ENCODE data around the gene PLEKHH1.
"Not testable (repeated sequence)": the region's sequence is repeated elsewhere in the genome, so short reads cannot be mapped to it uniquely, and the experiment has no call there.

Gene PLEKHH1

DNA sequence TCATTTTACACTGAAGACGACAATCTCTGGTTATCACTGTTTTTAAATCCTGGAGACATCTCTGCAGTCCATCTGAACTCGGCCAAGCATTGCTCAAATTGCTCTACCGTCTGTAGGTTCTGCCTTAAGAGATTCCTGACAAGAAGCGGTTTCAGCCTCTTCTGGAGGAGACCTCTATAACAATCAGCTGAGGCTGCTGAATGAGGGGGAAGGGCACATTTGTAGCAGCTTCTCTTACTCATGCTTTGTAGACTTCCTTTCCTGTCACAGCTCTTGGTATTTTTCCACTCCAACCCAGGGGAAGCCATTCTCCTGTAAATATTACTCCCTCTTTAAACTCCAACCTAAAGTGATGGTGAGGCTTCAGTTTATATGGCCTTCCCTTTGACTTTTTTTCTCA, 89.6 kb downstream of the PLEKHH1 start:
- peak overlapping the region; percentile 70 for H3K27ac Mint-ChIP-seq
- peaks cover 40% of the 10 kb centered on the region for H3K4me1 Mint-ChIP-seq
- peak overlapping the region; percentile 23 for H3K4me3 Mint-ChIP-seq
- DNase-seq: peak; percentile 10
- TF ChIP-seq, protein P1, sequence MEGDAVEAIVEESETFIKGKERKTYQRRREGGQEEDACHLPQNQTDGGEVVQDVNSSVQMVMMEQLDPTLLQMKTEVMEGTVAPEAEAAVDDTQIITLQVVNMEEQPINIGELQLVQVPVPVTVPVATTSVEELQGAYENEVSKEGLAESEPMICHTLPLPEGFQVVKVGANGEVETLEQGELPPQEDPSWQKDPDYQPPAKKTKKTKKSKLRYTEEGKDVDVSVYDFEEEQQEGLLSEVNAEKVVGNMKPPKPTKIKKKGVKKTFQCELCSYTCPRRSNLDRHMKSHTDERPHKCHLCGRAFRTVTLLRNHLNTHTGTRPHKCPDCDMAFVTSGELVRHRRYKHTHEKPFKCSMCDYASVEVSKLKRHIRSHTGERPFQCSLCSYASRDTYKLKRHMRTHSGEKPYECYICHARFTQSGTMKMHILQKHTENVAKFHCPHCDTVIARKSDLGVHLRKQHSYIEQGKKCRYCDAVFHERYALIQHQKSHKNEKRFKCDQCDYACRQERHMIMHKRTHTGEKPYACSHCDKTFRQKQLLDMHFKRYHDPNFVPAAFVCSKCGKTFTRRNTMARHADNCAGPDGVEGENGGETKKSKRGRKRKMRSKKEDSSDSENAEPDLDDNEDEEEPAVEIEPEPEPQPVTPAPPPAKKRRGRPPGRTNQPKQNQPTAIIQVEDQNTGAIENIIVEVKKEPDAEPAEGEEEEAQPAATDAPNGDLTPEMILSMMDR (IDR thresholded peaks at IDR 0.05): no peak
- peaks cover 7% of the 10 kb centered on the region for H3K9me3 Mint-ChIP-seq
- H3K36me3 Mint-ChIP-seq (ENCODE audit: low read depth): peaks cover 23% of the 10 kb centered on the region
- peaks cover 6% of the 10 kb centered on the region for H3K27me3 Mint-ChIP-seq (ENCODE audit: low read depth, poor library complexity)

DNA sequence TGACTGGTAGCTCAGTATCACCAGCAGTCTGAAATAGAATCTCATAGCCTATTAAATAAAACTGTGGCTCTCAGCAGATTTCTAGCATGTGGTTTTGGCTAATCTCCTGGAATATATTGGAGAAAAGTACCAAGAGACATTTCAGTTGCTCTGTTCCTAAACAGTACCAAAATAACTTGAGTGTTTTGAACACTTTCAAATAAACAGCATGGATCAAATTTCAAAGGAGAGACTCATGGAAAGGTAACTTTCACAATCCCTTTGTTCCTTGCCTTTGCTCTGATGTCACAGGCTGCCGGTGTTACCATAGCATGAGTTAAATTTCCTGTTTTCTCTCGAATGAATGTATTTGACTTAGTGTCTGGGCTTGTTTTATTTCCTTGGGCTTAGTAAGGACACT, 90.0 kb downstream of the PLEKHH1 start:
- TF ChIP-seq, protein P1 (IDR thresholded peaks at IDR 0.05): no peak
- H3K27me3 Mint-ChIP-seq (ENCODE audit: low read depth, poor library complexity): peaks cover 6% of the 10 kb centered on the region
- H3K4me1 Mint-ChIP-seq: peaks cover 40% of the 10 kb centered on the region
- peak overlapping the region; percentile 23 for H3K4me3 Mint-ChIP-seq
- H3K36me3 Mint-ChIP-seq (ENCODE audit: low read depth): peaks cover 23% of the 10 kb centered on the region
- peaks cover 7% of the 10 kb centered on the region for H3K9me3 Mint-ChIP-seq
- peak overlapping the region; percentile 70 for H3K27ac Mint-ChIP-seq
- DNase-seq: no peak

DNA sequence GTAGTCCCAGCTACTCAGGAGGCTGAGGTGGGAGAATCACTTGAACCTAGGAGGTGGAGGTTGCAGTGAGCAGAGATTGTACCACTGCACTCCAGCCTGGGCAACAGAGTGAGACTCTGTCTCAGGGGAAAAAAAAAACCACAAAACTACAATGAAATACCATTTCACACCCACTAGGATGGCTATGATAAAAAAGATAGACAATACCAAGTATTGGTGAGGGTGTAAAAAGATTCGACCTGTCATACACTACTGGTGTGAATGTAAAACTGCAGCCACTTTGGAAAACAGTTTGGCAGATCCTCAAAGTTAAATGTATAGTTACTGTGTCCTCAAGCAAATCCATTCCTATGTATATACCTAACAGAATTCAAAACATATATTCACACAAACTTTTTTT, 93.0 kb downstream of the PLEKHH1 start:
- H3K27me3 Mint-ChIP-seq (ENCODE audit: low read depth, poor library complexity); H3K4me3 Mint-ChIP-seq; H3K27ac Mint-ChIP-seq; H3K9me3 Mint-ChIP-seq; DNase-seq: not testable (repeated sequence)
- Mint-ChIP-seq H3K4me1 (peaks cover 22% of the 10 kb centered on the region), H3K36me3 (ENCODE audit: low read depth) (peaks cover 32% of the 10 kb centered on the region)

DNA sequence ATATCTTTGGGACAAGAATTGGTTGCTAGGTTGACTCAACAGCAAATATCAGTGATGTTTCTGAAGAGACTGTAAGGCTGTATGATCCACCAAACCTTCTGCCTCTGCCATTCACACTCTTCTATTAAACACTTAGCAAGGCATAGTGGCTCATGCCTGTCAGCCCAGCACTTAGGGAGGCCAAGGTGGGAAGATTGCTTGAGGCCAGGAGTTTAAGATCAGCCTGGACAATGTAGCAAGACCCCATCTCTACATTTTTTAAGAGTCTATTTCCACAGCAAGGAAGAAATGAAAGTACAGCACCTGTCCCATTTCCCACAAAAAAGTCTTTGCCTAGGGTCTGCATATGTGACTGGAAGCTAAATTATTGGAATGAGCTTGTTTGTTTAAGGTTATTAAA, 94.4 kb downstream of the PLEKHH1 start:
- Mint-ChIP-seq H3K9me3 (peaks cover 7% of the 10 kb centered on the region), H3K36me3 (ENCODE audit: low read depth) (peaks cover 41% of the 10 kb centered on the region), H3K4me3 (no peak overlapping the region), H3K27me3 (ENCODE audit: low read depth, poor library complexity) (peaks cover 2% of the 10 kb centered on the region), H3K4me1 (peaks cover 15% of the 10 kb centered on the region), H3K27ac (no peak overlapping the region)
- no peak for DNase-seq
- TF ChIP-seq, protein P1 (IDR thresholded peaks at IDR 0.05): no peak

DNA sequence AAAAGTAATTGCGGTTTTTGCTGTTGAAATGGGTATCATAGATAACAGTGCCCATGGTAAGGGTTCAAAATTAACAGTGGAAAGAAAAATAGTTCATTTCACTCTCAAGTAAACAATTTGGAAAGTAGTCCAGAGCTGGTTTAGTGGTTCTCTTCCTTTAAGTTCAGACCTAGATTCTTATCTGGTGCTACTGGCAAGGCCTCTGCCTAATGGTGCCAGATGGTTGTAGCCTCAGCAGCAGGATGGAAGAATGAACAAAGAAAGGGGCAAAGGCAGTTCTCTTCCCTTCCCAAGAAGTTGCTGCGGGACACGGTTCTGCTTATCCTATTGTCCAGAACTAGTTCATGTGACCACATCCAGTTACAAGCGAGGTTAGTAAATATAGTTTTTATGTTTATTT, 97.1 kb downstream of the PLEKHH1 start:
- H3K9me3 Mint-ChIP-seq: no peaks in the 10 kb centered on the region
- TF ChIP-seq, protein P1 (IDR thresholded peaks at IDR 0.05): no peak
- peaks cover 5% of the 10 kb centered on the region for H3K4me1 Mint-ChIP-seq
- DNase-seq: no peak
- peaks cover 6% of the 10 kb centered on the region for H3K27me3 Mint-ChIP-seq (ENCODE audit: low read depth, poor library complexity)
- H3K36me3 Mint-ChIP-seq (ENCODE audit: low read depth): peaks cover 42% of the 10 kb centered on the region
- H3K27ac Mint-ChIP-seq: no peak overlapping the region
- no peak overlapping the region for H3K4me3 Mint-ChIP-seq

DNA sequence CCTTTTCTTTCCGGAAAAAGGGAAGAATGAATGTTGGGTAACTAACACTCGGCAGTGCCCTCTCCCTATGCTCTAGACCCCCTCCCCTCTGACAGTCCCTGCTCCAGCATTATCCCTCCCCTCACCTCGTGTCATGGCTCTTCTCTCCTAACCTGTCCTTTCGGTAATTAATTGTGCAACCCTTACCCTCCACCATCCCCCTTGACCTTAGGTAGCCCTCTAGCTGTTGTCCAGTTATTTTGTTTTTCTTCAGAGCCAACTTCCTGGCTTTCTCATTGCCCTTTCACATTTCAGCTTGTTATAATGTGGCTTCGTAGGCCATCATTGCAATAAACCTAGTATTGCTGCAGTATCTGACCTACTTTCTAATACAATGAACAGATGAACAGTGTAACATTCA, 97.8 kb downstream of the PLEKHH1 start:
- no peak for DNase-seq
- Mint-ChIP-seq H3K36me3 (ENCODE audit: low read depth) (peaks cover 40% of the 10 kb centered on the region), H3K27ac (no peak overlapping the region), H3K4me1 (peaks cover 5% of the 10 kb centered on the region), H3K27me3 (ENCODE audit: low read depth, poor library complexity) (peaks cover 6% of the 10 kb centered on the region), H3K4me3 (no peak overlapping the region), H3K9me3 (no peaks in the 10 kb centered on the region)
- TF ChIP-seq, protein P1 (IDR thresholded peaks at IDR 0.05): no peak

Measured in nephron progenitor cell (in vitro differentiated cells).